Iris pigment epithelial cell (primary cell): ENCODE measurements around the gene AP5Z1.

Experiments
- DNase-seq: peaks from one replicate; pipeline ENCODE4 v3.0.0-alpha.2; 2011; ENCODE audit warnings: low read depth

AP5Z1 gene

GRCh38 chr7:4775250-4775847 is at the start of gene AP5Z1:
Gene AP5Z1 (plus strand): TSS chr7:4775623. CDS start chr7:4775716, 93 bp downstream.
- peak; percentile 97 for DNase-seq

- DNase-seq, result no peak
Observed at GRCh38 chr7:4725850-4726450, 49.5 kb upstream of the AP5Z1 start.

- DNase-seq, result no peak
Observed at GRCh38 chr7:4726566-4726965, 48.9 kb upstream of the AP5Z1 start.

DNA sequence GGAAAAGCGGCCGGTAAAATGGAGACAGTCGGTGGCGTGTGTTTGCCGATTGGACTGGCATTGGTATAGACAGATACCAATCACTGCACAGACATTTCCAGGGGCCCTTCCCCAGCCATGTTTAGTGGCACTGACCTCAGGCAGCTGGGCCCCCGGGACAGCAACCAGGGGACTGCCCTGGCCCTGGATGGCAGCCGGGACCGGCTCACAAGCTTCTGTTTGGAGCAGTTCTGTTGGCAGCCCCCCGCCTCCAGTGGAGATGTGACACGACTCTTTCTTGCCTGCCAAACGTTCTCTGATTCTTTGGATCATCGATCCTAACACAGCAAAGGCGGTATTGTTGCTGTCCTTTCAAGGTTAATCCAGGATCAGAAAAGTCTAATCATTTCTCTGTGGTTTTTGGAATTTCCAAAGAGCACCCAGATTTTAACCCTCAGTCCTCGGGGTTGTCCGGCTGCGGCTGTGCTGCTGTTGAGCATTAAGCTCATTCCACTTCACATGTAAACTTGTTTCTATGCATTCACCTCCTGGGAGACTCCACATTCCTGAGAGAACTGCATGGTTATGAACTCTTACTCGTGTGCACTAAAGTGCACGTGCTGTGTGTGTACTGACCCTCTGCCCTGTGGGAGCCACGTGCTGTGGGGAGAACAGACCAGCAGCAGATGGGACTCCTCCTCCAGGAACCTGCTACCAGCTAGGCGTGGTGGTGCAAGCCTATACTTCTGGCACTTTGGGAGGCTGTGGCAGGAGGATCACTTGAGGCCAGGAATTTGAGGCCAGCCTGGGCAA is 47.3 kb upstream of the AP5Z1 start:
- DNase-seq, result no peak

DNA sequence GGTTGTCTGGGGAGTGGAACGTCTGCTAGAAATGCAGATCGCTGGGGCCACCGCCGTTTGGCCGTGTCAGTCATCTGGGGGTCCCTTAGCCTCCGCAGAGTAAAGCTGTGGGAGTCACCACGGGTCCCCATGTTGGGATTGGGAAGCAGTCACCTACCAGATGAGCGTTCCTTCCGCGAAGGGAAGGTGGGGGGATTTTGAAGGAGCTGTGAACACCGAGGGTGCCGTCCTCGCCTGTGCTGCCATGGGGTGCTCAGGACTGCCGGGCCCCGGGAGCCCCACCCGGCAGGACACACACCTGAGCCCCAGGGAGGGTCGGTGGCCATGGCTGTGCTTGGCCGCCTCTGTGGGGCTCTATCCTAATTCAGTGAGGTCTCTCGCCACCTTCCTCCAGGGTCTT is 46.2 kb upstream of the AP5Z1 start:
- no peak for DNase-seq

DNA sequence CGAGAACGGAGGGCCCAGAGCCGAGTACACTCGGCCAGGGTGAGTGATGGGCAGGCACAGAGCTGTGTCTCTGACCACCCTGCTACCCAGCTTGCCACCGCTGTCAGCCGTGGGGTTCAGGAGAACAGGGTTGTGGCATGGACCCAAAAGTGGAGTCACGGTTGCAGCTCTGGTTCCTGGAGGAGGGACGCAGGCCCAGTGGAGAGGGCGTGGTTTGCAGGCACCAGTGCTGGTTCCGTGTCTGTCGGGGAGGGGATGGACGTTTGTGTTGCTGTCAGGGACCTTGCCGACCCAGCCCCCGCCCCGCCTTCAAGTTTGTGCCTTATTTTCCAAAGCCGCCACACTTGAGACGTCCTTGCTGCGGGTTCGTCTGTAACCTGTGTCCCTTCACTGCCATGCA is 45.1 kb upstream of the AP5Z1 start:
- no peak for DNase-seq

DNA sequence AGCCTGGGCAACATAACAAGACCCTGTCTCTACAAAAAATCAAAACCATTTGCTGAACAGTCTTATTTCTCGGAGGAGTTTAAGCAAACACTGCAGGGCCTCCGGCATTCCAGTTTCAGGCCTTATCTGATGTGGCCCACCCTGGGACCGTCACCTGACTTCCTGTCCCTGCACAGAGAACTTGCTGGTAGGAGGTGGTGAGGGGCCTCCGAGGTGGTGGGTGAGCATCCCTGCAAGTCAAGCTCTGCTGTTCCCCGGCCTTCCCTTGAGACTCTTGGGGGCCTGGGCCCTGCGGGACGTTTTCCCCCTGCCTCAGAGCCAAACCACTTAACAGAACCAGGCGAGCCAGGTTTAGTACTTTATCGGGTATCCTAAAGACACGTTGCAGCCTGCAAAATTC is 44.5 kb upstream of the AP5Z1 start:
- DNase-seq, result no peak

- no peak for DNase-seq
Observed at GRCh38 chr7:4731803-4732202, 43.6 kb upstream of the AP5Z1 start.

- no peak for DNase-seq
Observed at GRCh38 chr7:4733936-4734528, 41.4 kb upstream of the AP5Z1 start.

DNA sequence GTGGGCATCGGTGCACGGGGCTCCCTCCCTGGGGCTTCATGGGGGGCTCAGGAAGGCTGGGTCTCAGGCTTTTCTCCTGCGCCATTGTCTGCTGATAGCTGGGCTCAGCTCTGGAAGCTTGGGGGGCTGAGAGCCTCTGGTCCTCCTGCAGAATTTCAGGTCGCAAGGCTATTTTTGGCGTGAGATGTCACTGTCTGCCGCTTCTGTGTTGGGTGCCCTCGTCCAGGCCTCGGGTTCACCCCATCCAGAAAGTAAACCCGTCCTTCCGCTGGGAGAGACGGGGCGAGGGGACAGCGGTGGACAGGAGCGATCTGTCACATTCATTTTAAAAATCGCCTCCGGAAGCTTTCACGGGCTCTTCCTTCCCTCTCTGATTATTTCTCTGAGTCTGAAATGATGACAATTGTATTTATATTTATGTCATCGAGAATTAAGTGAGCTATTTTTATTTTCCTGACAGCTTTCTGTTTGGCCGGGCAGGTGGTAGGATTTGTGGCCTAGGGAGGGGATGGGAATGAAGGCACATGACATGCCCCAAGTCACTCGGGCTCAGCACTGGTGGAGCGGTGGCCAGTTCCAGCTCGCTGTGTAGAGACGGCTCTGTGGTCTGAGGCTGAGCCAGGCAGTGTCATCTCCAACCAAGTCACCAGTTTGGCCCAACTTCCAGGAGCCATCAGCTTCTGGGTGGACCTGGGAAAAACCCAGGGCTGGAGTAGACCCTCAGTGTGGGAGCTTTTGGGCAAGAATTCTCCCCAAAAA is 40.7 kb upstream of the AP5Z1 start:
- DNase-seq, result no peak

DNA sequence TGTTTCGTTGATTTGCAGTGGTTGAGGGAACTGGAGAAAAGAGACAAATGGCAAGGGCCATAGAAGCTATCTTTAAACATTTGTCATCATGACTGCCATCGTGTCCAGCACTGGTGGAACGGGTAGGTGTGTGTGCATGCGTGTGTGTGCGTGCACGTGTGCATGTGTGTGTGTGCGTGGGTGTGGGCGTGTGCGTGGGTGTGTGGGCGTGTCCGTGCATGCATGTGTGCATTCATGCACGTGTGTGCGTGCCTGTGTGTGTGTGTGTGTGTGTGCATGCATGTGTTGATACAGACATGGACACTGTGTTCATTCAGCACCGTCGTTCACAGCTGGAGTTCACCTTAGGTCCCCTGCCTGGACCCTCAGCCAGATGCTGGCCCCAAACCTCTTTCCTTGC is 38.1 kb upstream of the AP5Z1 start:
- DNase-seq, result no peak

- peak; percentile 95 for DNase-seq
Observed at GRCh38 chr7:4738711-4739527, 36.5 kb upstream of the AP5Z1 start.

DNA sequence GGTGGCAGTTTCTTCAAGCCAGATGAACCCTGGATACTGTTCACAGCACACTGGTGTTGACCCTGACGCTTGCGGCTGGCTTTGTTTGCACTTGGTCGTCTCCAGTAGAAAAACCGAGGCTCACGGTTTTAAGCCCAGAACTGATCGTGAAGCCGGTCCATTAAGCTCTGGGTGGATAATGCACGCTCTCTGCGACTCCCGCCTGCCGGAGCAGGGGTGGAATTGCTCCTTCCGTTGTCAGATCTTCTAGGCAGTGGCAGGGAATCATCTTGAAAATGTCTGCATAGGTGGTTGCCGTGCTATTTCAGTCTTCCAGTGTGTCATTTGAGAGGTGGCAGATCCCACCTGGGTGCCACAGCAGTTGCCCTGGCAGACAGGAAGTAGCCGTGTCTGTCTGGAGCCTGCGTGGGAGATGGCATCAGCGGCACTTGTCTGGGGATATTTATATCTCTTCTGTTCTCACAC is 35.9 kb upstream of the AP5Z1 start:
- peak; percentile 74 for DNase-seq

- no peak for DNase-seq
Observed at GRCh38 chr7:4740796-4741195, 34.6 kb upstream of the AP5Z1 start.

GRCh38 chr7:4742051-4742573 is 33.3 kb upstream of the AP5Z1 start:
- no peak for DNase-seq

GRCh38 chr7:4742852-4743251 is 32.6 kb upstream of the AP5Z1 start:
- DNase-seq, result no peak

GRCh38 chr7:4744391-4745264 is 30.8 kb upstream of the AP5Z1 start:
- DNase-seq, result peak; percentile 100

GRCh38 chr7:4745265-4745919 is 30.0 kb upstream of the AP5Z1 start:
- DNase-seq, result no peak
